Esophagus muscularis mucosa (tissue), 4 donors: Measurements from ENCODE around the gene WDR5.

Experiments used
- EP300 ChIP-seq: sonication (generic); formaldehyde crosslinking; IDR thresholded peaks from one replicate; pipeline ENCODE4 v1.6.1; 2017; ENCODE audit warnings: antibody characterized with exemption
- POLR2A ChIP-seq: fragments of 450-650 bp; IDR thresholded peaks from one replicate; pipeline ENCODE4 v1.6.1; 2017; ENCODE audit warnings: antibody characterized with exemption, moderate library complexity, mild to moderate bottlenecking, low read depth
- POLR2AphosphoS5 ChIP-seq, 2 donors: sonication (generic); formaldehyde crosslinking; IDR thresholded peaks; one replicate each; pipeline ENCODE4 v1.6.1; 2017; ENCODE audit warnings: antibody characterized with exemption in 2 of 2
- TF ChIP-seq, protein P1 (sequence below), 3 experiments: fragments of 200-600 bp in 2 of 3; fragments of 450-650 bp in 1 of 3; sonication (generic) in 2 of 3; IDR thresholded peaks; one replicate each; pipeline ENCODE4 v1.5.1; 2017 to 2019; ENCODE audit warnings: antibody characterized with exemption in 3 of 3, mild to moderate bottlenecking in 2 of 3, moderate library complexity in 1 of 3

DNA sequence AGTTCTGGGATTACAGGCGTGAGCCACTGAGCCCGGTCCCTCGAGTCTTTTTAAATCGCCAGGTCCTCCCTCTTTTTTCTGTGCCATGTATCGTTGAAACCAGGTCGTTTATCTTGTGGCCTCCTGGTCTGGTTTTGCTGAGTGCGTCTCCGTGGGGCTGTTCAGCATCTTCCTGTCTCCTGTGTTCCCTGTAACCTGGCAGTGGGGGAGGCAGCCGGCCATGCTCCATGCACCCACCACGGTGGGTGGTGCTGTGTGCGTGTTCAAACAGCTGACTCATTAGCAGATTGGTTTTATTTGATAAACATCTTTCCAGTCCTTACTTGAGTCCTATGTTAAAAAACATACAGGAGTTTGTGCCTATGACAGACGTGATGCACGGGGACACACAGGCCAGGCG is 25.8 kb downstream of the WDR5 start:
- TF ChIP-seq POLR2AphosphoS5 (IDR thresholded peaks at IDR 0.05) (no peak), POLR2A (no peak), EP300 (no peak)
- TF ChIP-seq, protein P1, sequence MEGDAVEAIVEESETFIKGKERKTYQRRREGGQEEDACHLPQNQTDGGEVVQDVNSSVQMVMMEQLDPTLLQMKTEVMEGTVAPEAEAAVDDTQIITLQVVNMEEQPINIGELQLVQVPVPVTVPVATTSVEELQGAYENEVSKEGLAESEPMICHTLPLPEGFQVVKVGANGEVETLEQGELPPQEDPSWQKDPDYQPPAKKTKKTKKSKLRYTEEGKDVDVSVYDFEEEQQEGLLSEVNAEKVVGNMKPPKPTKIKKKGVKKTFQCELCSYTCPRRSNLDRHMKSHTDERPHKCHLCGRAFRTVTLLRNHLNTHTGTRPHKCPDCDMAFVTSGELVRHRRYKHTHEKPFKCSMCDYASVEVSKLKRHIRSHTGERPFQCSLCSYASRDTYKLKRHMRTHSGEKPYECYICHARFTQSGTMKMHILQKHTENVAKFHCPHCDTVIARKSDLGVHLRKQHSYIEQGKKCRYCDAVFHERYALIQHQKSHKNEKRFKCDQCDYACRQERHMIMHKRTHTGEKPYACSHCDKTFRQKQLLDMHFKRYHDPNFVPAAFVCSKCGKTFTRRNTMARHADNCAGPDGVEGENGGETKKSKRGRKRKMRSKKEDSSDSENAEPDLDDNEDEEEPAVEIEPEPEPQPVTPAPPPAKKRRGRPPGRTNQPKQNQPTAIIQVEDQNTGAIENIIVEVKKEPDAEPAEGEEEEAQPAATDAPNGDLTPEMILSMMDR (IDR thresholded peaks at IDR 0.05): no peak
